ENCODE results near the gene ALOX15. TPM values are rescaled to one million over a fixed set of nuclear protein-coding genes. Genes with fewer than 3 reads are reported as not detected.

ALOX15 gene
- total RNA-seq, 1 experiment from 2014 or later = 0.31 TPM

- Histone ChIP-seq H3K79me2 (ENCODE audit: insufficient read depth, low read length) (no peaks in the 10 kb centered on the region), H4K8ac (replicated peaks; ENCODE audit: insufficient read length, low read depth, low read length) (no peak overlapping the region), H3K27ac (ENCODE audit: insufficient read length, low read depth, low read length) (no peak overlapping the region), H3K4me2 (ENCODE audit: insufficient read depth, insufficient read length, low read length) (no peak overlapping the region), H4K5ac (ENCODE audit: insufficient read length, low read depth, low read length) (no peak overlapping the region), H2BK20ac (ENCODE audit: low read depth, low read length, poor library complexity, severe bottlenecking) (no peak overlapping the region), H4K20me1 (ENCODE audit: control insufficient read depth, insufficient read depth, insufficient read length) (no peaks in the 10 kb centered on the region), H3K56ac (ENCODE audit: insufficient read length, low read depth, low read length) (no peak overlapping the region), H3K9ac (ENCODE audit: extremely low read depth, insufficient read length, low read length) (no peak overlapping the region), H3K14ac (ENCODE audit: insufficient read depth, low read length) (no peak overlapping the region), H2BK120ac (ENCODE audit: low read depth, low read length, poor library complexity, severe bottlenecking) (no peak overlapping the region), H2BK15ac (ENCODE audit: low read depth, low read length) (no peak overlapping the region), H3K9me3 (ENCODE audit: control insufficient read depth, low read depth, low read length) (no peaks in the 10 kb centered on the region), H3K23ac (ENCODE audit: insufficient read length, low read depth, low read length) (no peak overlapping the region), H3K4me1 (ENCODE audit: insufficient read depth, low read length) (no peaks in the 10 kb centered on the region), H2BK12ac (ENCODE audit: insufficient read length, low read depth, low read length) (no peak overlapping the region), H3K4ac (ENCODE audit: low read depth, low read length) (no peak overlapping the region), H3K23me2 (ENCODE audit: insufficient read length, low read depth, low read length, poor library complexity, severe bottlenecking) (no peaks in the 10 kb centered on the region), H3K27me3 (ENCODE audit: insufficient read depth, low read length) (no peaks in the 10 kb centered on the region), H2AK5ac (ENCODE audit: insufficient read length, low read length) (no peak overlapping the region), H4K91ac (ENCODE audit: insufficient read length, low read depth, low read length) (no peak overlapping the region), H2BK5ac (ENCODE audit: insufficient read length, low read length) (no peak overlapping the region), H3T11ph (ENCODE audit: low read length) (no peak overlapping the region), H3K79me1 (ENCODE audit: insufficient read depth, low read depth, low read length, poor library complexity, severe bottlenecking) (no peaks in the 10 kb centered on the region), H2AFZ (ENCODE audit: low read length) (no peak overlapping the region), H3K18ac (ENCODE audit: insufficient read length, low read depth, low read length) (no peak overlapping the region)
- WGBS (ENCODE audit: extremely low coverage, insufficient read length, low lambda C conversion rate) = no CpG with 5 or more reads among the region's 6 CpGs
- DNase-seq = no peak
- Mint-ChIP-seq H3K27me3 (ENCODE audit: low read depth) (peaks cover 3% of the 10 kb centered on the region; the same call in 1 of the 2 replicates), H3K4me3 (no peak overlapping the region), H3K36me3 (ENCODE audit: insufficient read depth in 1 of 3, low read depth in 3 of 3) (no peaks in the 10 kb centered on the region), H3K27ac (peak overlapping the region in 2 of 3 experiments; percentile 14 to 78; a peak in 1 of 7 replicates), H3K9me3 (no peaks in the 10 kb centered on the region), H3K4me1 (peaks cover 14 to 20% of the 10 kb centered on the region in 2 experiments)
- no peak for TF ChIP-seq CTCF (conservative IDR thresholded peaks at IDR 0.05)
Measured at GRCh38 chr17:4610656-4611055, 30.8 kb downstream of the ALOX15 start.
